ENCODE data around the gene PBX1.

Gene PBX1

GRCh38 chr1:164704954-164705353 is 146.0 kb downstream of the PBX1 start:
- no peak overlapping the region for H3K27ac ChIP-seq

GRCh38 chr1:164706606-164706987 is 147.6 kb downstream of the PBX1 start:
- H3K27ac ChIP-seq = peak overlapping the region in 16 of 21 experiments; percentile 6 to 78 (median 52)
- no peak overlapping the region for H3K4me3 ChIP-seq

More at GRCh38 chr1:164704954-164705353, 146.0 kb downstream of the PBX1 start:
- H3K4me3 ChIP-seq = no peak overlapping the region

- no peak overlapping the region for H3K4me3 ChIP-seq
- peak overlapping the region in 14 of 21 experiments; percentile 11 to 78 (median 58) for H3K27ac ChIP-seq
Observed at GRCh38 chr1:164707868-164708331, 148.9 kb downstream of the PBX1 start.

- Histone ChIP-seq H3K4me3 (no peak overlapping the region), H3K27ac (peak overlapping the region in 2 of 21 experiments; percentile 12 to 16)
Observed at GRCh38 chr1:164708596-164708995, 149.6 kb downstream of the PBX1 start.

GRCh38 chr1:164709126-164709525 is 150.1 kb downstream of the PBX1 start:
- Histone ChIP-seq H3K4me3 (no peak overlapping the region), H3K27ac (peak overlapping the region in 3 of 21 experiments; percentile 12 to 19 (median 16))

GRCh38 chr1:164709541-164710278 is 150.7 kb downstream of the PBX1 start:
- H3K27ac ChIP-seq = peak overlapping the region in 3 of 21 experiments; percentile 12 to 19 (median 16)

GRCh38 chr1:164712131-164713036 is 153.4 kb downstream of the PBX1 start:
- H3K27ac ChIP-seq = peak overlapping the region in 6 of 21 experiments; percentile 8 to 55 (median 42)
- H3K4me3 ChIP-seq = no peak overlapping the region

More at GRCh38 chr1:164709541-164710278, 150.7 kb downstream of the PBX1 start:
- H3K4me3 ChIP-seq = no peak overlapping the region

GRCh38 chr1:164713456-164714207 is 154.6 kb downstream of the PBX1 start:
- H3K27ac ChIP-seq = peak overlapping the region in 2 of 21 experiments; percentile 13 to 53
- H3K4me3 ChIP-seq = no peak overlapping the region

- Histone ChIP-seq H3K4me3 (no peak overlapping the region), H3K27ac (peak overlapping the region in 1 of 21 experiments; percentile 39)
Observed at GRCh38 chr1:164716992-164717703, 158.2 kb downstream of the PBX1 start.

GRCh38 chr1:164718821-164719220 is 159.8 kb downstream of the PBX1 start:
- Histone ChIP-seq H3K4me3 (no peak overlapping the region), H3K27ac (peak overlapping the region in 2 of 21 experiments; percentile 9 to 30)

- H3K27ac ChIP-seq = peak overlapping the region in 7 of 21 experiments; percentile 13 to 37 (median 24)
- no peak overlapping the region for H3K4me3 ChIP-seq
Observed at GRCh38 chr1:164719676-164720439, 160.9 kb downstream of the PBX1 start.

GRCh38 chr1:164720440-164721227 is 161.7 kb downstream of the PBX1 start:
- H3K27ac ChIP-seq = peak overlapping the region in 7 of 21 experiments; percentile 13 to 35 (median 24)

GRCh38 chr1:164721228-164721496 is 162.2 kb downstream of the PBX1 start:
- peak overlapping the region in 5 of 21 experiments; percentile 8 to 31 (median 21) for H3K27ac ChIP-seq

More at GRCh38 chr1:164720440-164721227, 161.7 kb downstream of the PBX1 start:
- no peak overlapping the region for H3K4me3 ChIP-seq

GRCh38 chr1:164723296-164723798 is 164.4 kb downstream of the PBX1 start:
- H3K4me3 ChIP-seq = no peak overlapping the region
- no peak overlapping the region for H3K27ac ChIP-seq

More at GRCh38 chr1:164721228-164721496, 162.2 kb downstream of the PBX1 start:
- H3K4me3 ChIP-seq = no peak overlapping the region

- peak overlapping the region in 5 of 21 experiments; percentile 7 to 52 (median 14) for H3K27ac ChIP-seq
- H3K4me3 ChIP-seq = no peak overlapping the region
Observed at GRCh38 chr1:164725401-164725800, 166.4 kb downstream of the PBX1 start.

- Histone ChIP-seq H3K27ac (peak overlapping the region in 4 of 21 experiments; percentile 7 to 52 (median 18)), H3K4me3 (no peak overlapping the region)
Observed at GRCh38 chr1:164726235-164726634, 167.3 kb downstream of the PBX1 start.

- H3K4me3 ChIP-seq = no peak overlapping the region
- H3K27ac ChIP-seq = no peak overlapping the region
Observed at GRCh38 chr1:164728719-164729118, 169.7 kb downstream of the PBX1 start.
